ENCODE results near the gene AQP6. TPM values are rescaled to one million over a fixed set of nuclear protein-coding genes. Genes with fewer than 3 reads are reported as not detected.
A peak's percentile ranks its signal among the peaks of the same experiment; 100 is the strongest.

AQP6 gene
- total RNA-seq, 1 donor from 2014 or later: not detected

GRCh38 chr12:50016501-50017475, 44.0 kb downstream of the AQP6 start:
- intact Hi-C loops (cut with micrococcal nuclease): no loop called here
- H3K27ac Mint-ChIP-seq: no peak overlapping the region
- no peak for DNase-seq (ENCODE audit: low spot score)
- no peaks in the 10 kb centered on the region for H3K27me3 Mint-ChIP-seq (ENCODE audit: low read depth)
- no peak overlapping the region for H3K4me3 Mint-ChIP-seq (ENCODE audit: low read depth)
- H3K9me3 Mint-ChIP-seq: no peaks in the 10 kb centered on the region
- H3K4me1 Mint-ChIP-seq (ENCODE audit: low read depth): peaks cover 35% of the 10 kb centered on the region
- H3K36me3 Mint-ChIP-seq (ENCODE audit: low read depth): peaks cover 41% of the 10 kb centered on the region

DNA sequence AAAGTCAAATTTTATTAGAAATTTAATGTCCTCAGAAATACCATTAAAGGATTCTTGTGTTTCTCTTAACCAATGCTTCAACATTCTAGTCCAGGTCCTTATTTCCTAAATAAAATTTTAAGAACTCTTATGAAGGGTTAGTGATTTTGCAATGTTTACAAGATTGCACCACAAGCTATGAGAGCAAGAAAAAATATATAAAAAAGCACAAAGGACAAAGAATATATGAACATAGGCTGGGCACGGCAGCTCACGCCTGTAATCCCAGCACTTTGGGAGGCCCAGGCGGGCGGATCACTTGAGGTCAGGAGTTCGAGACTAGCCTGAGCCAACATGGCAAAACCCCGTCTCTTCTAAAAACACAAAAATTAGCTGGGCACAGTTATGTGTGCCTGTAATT, 44.9 kb downstream of the AQP6 start:
- Mint-ChIP-seq H3K4me1 (ENCODE audit: low read depth) (peaks cover 39% of the 10 kb centered on the region), H3K27ac (no peak overlapping the region), H3K27me3 (ENCODE audit: low read depth) (no peaks in the 10 kb centered on the region), H3K36me3 (ENCODE audit: low read depth) (peaks cover 45% of the 10 kb centered on the region), H3K4me3 (ENCODE audit: low read depth) (no peak overlapping the region), H3K9me3 (no peaks in the 10 kb centered on the region)
- intact Hi-C loops (cut with micrococcal nuclease): no loop called here
- DNase-seq (ENCODE audit: low spot score): no peak

GRCh38 chr12:50018154-50018553, 45.4 kb downstream of the AQP6 start:
- H3K36me3 Mint-ChIP-seq (ENCODE audit: low read depth): peaks cover 50% of the 10 kb centered on the region
- H3K27ac Mint-ChIP-seq: no peak overlapping the region
- no peaks in the 10 kb centered on the region for H3K9me3 Mint-ChIP-seq
- no peak for DNase-seq (ENCODE audit: low spot score)
- peaks cover 43% of the 10 kb centered on the region for H3K4me1 Mint-ChIP-seq (ENCODE audit: low read depth)
- no peak overlapping the region for H3K4me3 Mint-ChIP-seq (ENCODE audit: low read depth)
- no peaks in the 10 kb centered on the region for H3K27me3 Mint-ChIP-seq (ENCODE audit: low read depth)
- intact Hi-C loops (cut with micrococcal nuclease): no loop called here

DNA sequence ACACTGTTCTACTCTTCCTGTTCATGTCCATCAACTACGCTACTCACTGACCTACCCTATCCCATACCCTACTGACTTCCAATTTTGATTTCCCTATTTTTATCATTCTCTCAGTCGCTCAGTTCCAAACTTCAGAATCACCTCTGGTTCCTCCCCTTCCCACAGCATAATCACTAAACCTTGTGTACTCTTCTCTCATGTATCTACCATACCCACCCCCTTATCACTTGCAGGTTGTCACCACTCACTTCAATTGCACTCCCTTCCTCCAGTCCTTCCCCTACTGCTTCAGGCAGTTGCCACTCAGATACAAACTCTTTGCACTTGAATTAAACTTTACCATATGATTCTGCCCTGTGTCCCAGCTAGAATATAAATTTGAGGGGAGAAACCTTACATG, 46.2 kb downstream of the AQP6 start:
- no peak overlapping the region for H3K4me3 Mint-ChIP-seq (ENCODE audit: low read depth)
- peaks cover 44% of the 10 kb centered on the region for H3K36me3 Mint-ChIP-seq (ENCODE audit: low read depth)
- no peaks in the 10 kb centered on the region for H3K27me3 Mint-ChIP-seq (ENCODE audit: low read depth)
- no peak for DNase-seq (ENCODE audit: low spot score)
- peak overlapping the region; percentile 36 for H3K27ac Mint-ChIP-seq
- no peaks in the 10 kb centered on the region for H3K9me3 Mint-ChIP-seq
- peaks cover 35% of the 10 kb centered on the region for H3K4me1 Mint-ChIP-seq (ENCODE audit: low read depth)
- intact Hi-C loops (cut with micrococcal nuclease): no loop called here

DNA sequence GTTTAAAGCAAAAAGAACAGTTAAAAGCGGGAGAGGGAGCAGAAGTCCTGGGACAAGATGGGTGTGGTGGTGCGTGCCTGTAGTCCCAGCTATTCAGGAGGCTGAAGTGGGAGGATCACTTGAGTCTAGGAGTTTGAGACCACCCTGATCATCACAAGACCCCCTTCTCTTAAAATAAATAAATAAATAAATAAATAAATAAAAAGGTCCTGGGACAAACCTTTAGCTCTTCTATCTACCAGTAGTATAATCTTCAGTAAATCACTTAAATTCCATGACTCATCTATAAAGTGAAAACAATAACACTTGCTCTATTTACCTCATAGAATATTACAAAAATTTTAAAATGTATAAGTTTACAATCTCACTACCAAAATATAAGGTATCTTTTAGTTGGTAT, 46.8 kb downstream of the AQP6 start:
- no peaks in the 10 kb centered on the region for H3K27me3 Mint-ChIP-seq (ENCODE audit: low read depth)
- H3K4me1 Mint-ChIP-seq (ENCODE audit: low read depth): peaks cover 36% of the 10 kb centered on the region
- intact Hi-C loops (cut with micrococcal nuclease): no loop called here
- DNase-seq (ENCODE audit: low spot score): no peak
- no peaks in the 10 kb centered on the region for H3K9me3 Mint-ChIP-seq
- H3K27ac Mint-ChIP-seq: no peak overlapping the region
- H3K4me3 Mint-ChIP-seq (ENCODE audit: low read depth): no peak overlapping the region
- peaks cover 43% of the 10 kb centered on the region for H3K36me3 Mint-ChIP-seq (ENCODE audit: low read depth)

GRCh38 chr12:50021031-50021430, 48.3 kb downstream of the AQP6 start:
- Mint-ChIP-seq H3K36me3 (ENCODE audit: low read depth) (peaks cover 44% of the 10 kb centered on the region), H3K4me3 (ENCODE audit: low read depth) (no peak overlapping the region), H3K27ac (no peak overlapping the region), H3K9me3 (peaks cover 3% of the 10 kb centered on the region), H3K4me1 (ENCODE audit: low read depth) (peaks cover 40% of the 10 kb centered on the region), H3K27me3 (ENCODE audit: low read depth) (no peaks in the 10 kb centered on the region)
- intact Hi-C loops (cut with micrococcal nuclease): no loop called here
- no peak for DNase-seq (ENCODE audit: low spot score)

DNA sequence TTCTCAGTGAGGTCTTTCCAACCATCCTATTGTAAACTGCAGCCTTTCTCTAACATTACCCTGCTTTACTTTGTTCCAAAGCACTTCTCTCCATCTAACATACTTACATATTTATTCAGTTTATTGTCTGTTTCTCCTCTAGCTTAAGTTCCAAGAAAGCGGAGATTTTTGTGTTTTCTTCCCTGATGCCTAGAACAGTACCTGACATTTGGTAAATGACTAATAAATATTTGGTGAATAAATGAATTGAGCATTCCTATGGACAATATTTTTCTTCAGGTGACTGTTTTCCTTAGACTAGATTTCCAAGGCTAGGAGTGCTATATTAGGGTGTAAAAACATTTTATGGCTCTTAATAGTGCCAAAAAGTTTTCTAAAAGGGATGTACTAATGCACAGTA, 50.2 kb downstream of the AQP6 start:
- H3K9me3 Mint-ChIP-seq: peaks cover 3% of the 10 kb centered on the region
- peaks cover 43% of the 10 kb centered on the region for H3K4me1 Mint-ChIP-seq (ENCODE audit: low read depth)
- intact Hi-C loops (cut with micrococcal nuclease): no loop called here
- peak overlapping the region; percentile 99 for H3K4me3 Mint-ChIP-seq (ENCODE audit: low read depth)
- H3K27ac Mint-ChIP-seq: no peak overlapping the region
- DNase-seq (ENCODE audit: low spot score): no peak
- no peaks in the 10 kb centered on the region for H3K27me3 Mint-ChIP-seq (ENCODE audit: low read depth)
- peaks cover 40% of the 10 kb centered on the region for H3K36me3 Mint-ChIP-seq (ENCODE audit: low read depth)

DNA sequence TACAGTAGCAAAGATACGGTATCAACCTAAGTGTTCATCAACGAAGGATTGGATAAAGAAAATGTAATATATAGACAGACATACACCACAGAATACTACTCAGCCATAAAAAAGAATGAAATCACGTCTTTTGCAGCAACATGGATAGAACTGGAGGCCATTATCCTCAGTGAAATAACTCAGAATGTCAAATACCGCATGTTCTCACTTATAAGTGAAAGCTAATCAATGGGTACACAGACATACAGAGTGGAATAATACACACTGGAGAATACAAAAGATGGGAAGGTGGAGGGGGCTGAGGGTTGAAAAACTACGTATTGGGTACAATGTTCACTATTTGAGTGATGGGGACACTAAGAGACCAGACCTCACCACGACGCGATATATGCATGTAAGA, 51.5 kb downstream of the AQP6 start:
- peak overlapping the region; percentile 98 for H3K27ac Mint-ChIP-seq
- intact Hi-C loops (cut with micrococcal nuclease): no loop called here
- peaks cover 3% of the 10 kb centered on the region for H3K9me3 Mint-ChIP-seq
- H3K27me3 Mint-ChIP-seq (ENCODE audit: low read depth): no peaks in the 10 kb centered on the region
- no peak for DNase-seq (ENCODE audit: low spot score)
- H3K36me3 Mint-ChIP-seq (ENCODE audit: low read depth): peaks cover 32% of the 10 kb centered on the region
- peaks cover 33% of the 10 kb centered on the region for H3K4me1 Mint-ChIP-seq (ENCODE audit: low read depth)
- peak overlapping the region; percentile 99 for H3K4me3 Mint-ChIP-seq (ENCODE audit: low read depth)

- peaks cover 30% of the 10 kb centered on the region for H3K4me1 Mint-ChIP-seq (ENCODE audit: low read depth)
- H3K27ac Mint-ChIP-seq: peak overlapping the region; percentile 98
- H3K27me3 Mint-ChIP-seq (ENCODE audit: low read depth): no peaks in the 10 kb centered on the region
- H3K4me3 Mint-ChIP-seq (ENCODE audit: low read depth): peak overlapping the region; percentile 99
- H3K9me3 Mint-ChIP-seq: peaks cover 3% of the 10 kb centered on the region
- DNase-seq (ENCODE audit: low spot score): no peak
- H3K36me3 Mint-ChIP-seq (ENCODE audit: low read depth): peaks cover 26% of the 10 kb centered on the region
- intact Hi-C loops (cut with micrococcal nuclease): loop anchor here (1.0 kb wide), 1 partner anchor 19 kb away; no protein-coding TSS in a partner anchor
These were observed 52.0 kb downstream of the AQP6 start for GRCh38 chr12:50024805-50025186.

GRCh38 chr12:50025187-50026059, 52.7 kb downstream of the AQP6 start, which contains the start of gene RACGAP1:
RACGAP1 (minus strand) TSS chr12:50025494; CDS start chr12:50016715, 8,779 bp downstream.
- H3K36me3 Mint-ChIP-seq (ENCODE audit: low read depth): peaks cover 26% of the 10 kb centered on the region
- peaks cover 3% of the 10 kb centered on the region for H3K9me3 Mint-ChIP-seq
- H3K4me3 Mint-ChIP-seq (ENCODE audit: low read depth): peak within 1 kb of the TSS; percentile 99
- DNase-seq (ENCODE audit: low spot score): peak; percentile 96
- peaks cover 30% of the 10 kb centered on the region for H3K4me1 Mint-ChIP-seq (ENCODE audit: low read depth)
- intact Hi-C loops (cut with micrococcal nuclease): loop anchor here (1.0 kb wide), 1 partner anchor 18 kb away; no protein-coding TSS in a partner anchor
- no peaks in the 10 kb centered on the region for H3K27me3 Mint-ChIP-seq (ENCODE audit: low read depth)
- H3K27ac Mint-ChIP-seq: peak within 1 kb of the TSS; percentile 98

DNA sequence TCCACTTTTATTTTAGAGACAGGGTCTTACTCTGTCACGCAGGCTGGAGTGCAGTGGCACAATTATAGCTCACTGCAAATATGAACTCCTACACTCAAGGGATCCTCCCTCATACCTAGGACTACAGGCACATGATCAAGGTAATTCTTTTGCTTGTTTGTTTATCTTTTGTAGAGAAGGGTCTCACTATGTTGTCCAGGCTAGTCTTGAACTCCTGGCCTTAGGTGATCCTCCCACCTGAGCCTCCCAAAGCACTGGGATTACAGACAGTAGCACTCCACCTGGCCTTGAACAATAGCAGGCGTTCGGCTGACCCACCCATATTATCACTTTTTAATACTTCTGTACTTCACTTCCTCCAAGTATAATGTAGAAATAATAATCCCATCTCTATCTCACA, 53.9 kb downstream of the AQP6 start:
- intact Hi-C loops (cut with micrococcal nuclease): no loop called here
- peaks cover 21% of the 10 kb centered on the region for H3K4me1 Mint-ChIP-seq (ENCODE audit: low read depth)
- H3K4me3 Mint-ChIP-seq (ENCODE audit: low read depth): no peak overlapping the region
- H3K9me3 Mint-ChIP-seq: peaks cover 3% of the 10 kb centered on the region
- H3K27me3 Mint-ChIP-seq (ENCODE audit: low read depth): peaks cover 3% of the 10 kb centered on the region
- H3K36me3 Mint-ChIP-seq (ENCODE audit: low read depth): peaks cover 20% of the 10 kb centered on the region
- H3K27ac Mint-ChIP-seq: no peak overlapping the region
- DNase-seq (ENCODE audit: low spot score): no peak

All from activated T-helper 2 cell treated with anti-CD3 and anti-CD28 coated beads, Interferon-gamma antibody, Interleukin-2, Interleukin-4, amounts not matched to agents 10 μg/mL and 5 μg/mL and 100 μg/mL, durations not matched to agents 14 hours and 24 hours and 36 hours (primary cell).